ENCODE measurements around the gene CD7. TPM values are rescaled to one million over a fixed set of nuclear protein-coding genes. Genes with fewer than 3 reads are reported as not detected.

Gene CD7
- total RNA-seq, 4 donors from 2014 or later = 0.29 to 4.4 (median 1.6) TPM

DNA sequence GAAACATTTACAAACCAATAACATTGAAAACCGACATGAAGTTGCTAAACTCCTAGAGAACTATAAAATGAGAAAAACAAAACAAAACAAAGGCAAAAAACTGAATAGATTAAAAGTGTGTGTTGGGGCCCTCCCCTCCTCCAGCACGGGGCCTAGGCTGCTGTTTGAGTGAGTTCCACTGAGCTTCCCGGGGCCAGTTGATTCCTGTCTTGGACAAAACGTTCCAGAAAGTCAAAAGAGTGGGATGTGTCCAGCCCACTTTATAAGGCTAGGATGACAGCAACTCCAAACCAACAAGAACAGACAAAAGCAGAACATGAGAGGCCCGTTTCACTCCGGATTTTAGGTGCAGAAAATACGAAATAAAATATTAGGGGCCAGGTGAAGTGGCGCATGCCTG lies 32.3 kb downstream of the CD7 start:
- no peak for DNase-seq (ENCODE audit: low spot score in 2 of 2)
- peaks cover 26% of the 10 kb centered on the region for H3K4me1 ChIP-seq
- no peaks in the 10 kb centered on the region for H3K27me3 ChIP-seq
- H3K4me3 ChIP-seq = no peak overlapping the region
- no peak overlapping the region for H3K27ac ChIP-seq
- H3K36me3 ChIP-seq = no peaks in the 10 kb centered on the region
- WGBS = 50% methylated on average over 8 of the region's 8 CpGs
- no peak for TF ChIP-seq POLR2AphosphoS5 (IDR thresholded peaks at IDR 0.05)
- TF ChIP-seq POLR2A (IDR thresholded peaks at IDR 0.05) = no peak
- no peak for TF ChIP-seq EP300 (IDR thresholded peaks at IDR 0.05)
- TF ChIP-seq CTCF (IDR thresholded peaks at IDR 0.05) = no peak
- H3K9me3 ChIP-seq = no peaks in the 10 kb centered on the region

- Histone ChIP-seq H3K27me3 (no peaks in the 10 kb centered on the region), H3K36me3 (no peaks in the 10 kb centered on the region), H3K4me3 (no peak overlapping the region), H3K4me1 (peaks cover 26% of the 10 kb centered on the region), H3K27ac (no peak overlapping the region), H3K9me3 (no peaks in the 10 kb centered on the region)
- TF ChIP-seq POLR2AphosphoS5 (IDR thresholded peaks at IDR 0.05) = no peak
- no peak for TF ChIP-seq POLR2A (IDR thresholded peaks at IDR 0.05)
- no peak for TF ChIP-seq EP300 (IDR thresholded peaks at IDR 0.05)
- TF ChIP-seq CTCF (IDR thresholded peaks at IDR 0.05) = no peak
- no peak for DNase-seq (ENCODE audit: low spot score in 2 of 2)
- 27% methylated on average over 3 of the region's 13 CpGs for WGBS
Measured at GRCh38 chr17:82283208-82283749, 34.1 kb downstream of the CD7 start.

DNA sequence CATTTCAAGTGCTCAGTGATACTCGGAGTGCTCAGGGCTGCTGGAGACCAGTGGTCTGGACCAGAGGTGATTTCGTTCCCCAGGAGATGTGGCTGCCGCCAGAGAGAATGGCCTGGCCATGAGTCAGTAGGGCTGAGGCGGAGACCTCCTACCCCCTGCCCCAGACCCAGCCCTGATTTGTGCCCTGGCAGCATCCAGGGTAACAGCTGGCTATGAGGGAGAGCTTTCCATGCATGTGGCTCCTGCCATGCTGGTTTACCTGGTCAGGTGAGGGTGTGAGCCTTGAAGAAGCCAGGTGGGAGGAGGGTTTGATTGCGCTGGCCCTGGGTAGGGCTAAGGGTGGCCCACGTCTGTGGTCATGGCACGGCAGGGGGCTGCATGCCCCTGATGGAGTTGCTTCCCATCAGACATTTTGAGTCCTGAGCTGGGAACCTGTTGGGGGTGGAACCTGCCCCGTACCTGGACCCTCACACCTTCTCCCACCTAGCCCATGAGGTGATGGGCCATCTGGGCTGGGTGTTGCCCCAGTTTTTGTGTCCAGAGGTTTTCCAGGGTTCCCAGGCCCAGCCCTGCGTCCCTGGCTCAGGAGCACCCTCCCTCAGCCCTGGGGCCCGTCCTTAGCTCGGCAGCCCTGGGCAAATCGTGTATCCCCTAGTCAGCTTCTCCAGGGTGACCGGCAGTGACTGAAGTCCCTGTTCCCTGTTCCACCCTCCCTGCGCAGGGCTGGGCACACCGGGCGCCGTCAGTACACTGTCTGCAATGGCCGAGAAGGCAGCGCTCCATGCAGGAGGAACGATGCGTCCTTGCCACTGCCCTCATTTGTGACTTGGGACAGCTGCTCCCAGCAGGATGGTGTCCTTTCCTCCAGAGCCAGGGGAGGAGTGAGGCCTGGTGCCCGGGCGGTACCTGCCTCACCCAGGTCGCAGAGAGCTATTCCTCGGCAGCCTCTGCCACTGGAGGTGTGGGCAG lies 34.9 kb downstream of the CD7 start:
- Histone ChIP-seq H3K4me1 (peaks cover 23% of the 10 kb centered on the region), H3K27ac (peak overlapping the region; percentile 45), H3K27me3 (no peaks in the 10 kb centered on the region), H3K36me3 (no peaks in the 10 kb centered on the region), H3K4me3 (no peak overlapping the region), H3K9me3 (no peaks in the 10 kb centered on the region)
- 70% methylated on average over 5 of the region's 25 CpGs for WGBS
- DNase-seq (ENCODE audit: low spot score in 2 of 2) = no peak
- TF ChIP-seq POLR2A (IDR thresholded peaks at IDR 0.05) (no peak), POLR2AphosphoS5 (IDR thresholded peaks at IDR 0.05) (no peak), EP300 (IDR thresholded peaks at IDR 0.05) (no peak)

DNA sequence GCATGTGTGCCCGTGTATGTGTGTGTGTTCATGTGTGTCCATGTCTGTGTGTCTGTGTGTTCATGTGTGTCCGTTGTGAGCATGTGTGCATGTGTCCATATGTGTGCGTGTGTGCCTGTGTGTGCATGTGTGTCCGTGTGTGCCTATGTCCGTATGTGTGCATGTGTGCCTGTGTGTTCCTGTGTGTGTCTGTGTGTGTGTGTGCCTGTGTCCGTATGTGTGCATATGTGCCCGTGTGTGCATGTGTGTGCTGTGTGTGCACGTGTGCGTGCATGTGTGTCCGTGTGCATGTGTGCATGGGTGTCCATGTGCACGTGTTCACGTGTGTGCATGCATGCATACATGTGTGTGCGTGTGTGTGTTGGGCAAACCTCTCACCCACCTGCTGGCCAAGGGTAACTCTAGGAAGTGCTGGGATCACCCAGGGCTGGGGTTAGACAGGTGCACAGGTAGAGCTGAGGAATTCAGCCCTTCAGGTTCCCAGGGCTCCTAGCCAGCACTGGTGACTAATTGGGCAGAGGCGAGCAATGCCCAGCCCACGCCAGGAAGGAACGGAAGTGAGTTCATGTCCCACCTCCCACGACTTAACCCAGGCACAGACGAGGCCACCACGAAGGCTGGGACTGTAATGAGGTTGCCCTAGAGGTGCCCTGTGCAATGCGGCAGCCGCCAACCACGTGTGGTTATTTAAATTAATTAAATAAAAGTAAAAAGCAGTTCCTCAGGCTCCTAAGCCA lies 35.7 kb downstream of the CD7 start:
- Histone ChIP-seq H3K27ac (peak overlapping the region; percentile 45), H3K27me3 (no peaks in the 10 kb centered on the region), H3K9me3 (no peaks in the 10 kb centered on the region), H3K36me3 (no peaks in the 10 kb centered on the region), H3K4me3 (no peak overlapping the region), H3K4me1 (peaks cover 23% of the 10 kb centered on the region)
- TF ChIP-seq EP300 (IDR thresholded peaks at IDR 0.05) (no peak), CTCF (IDR thresholded peaks at IDR 0.05) (no peak), POLR2A (IDR thresholded peaks at IDR 0.05) (no peak), POLR2AphosphoS5 (IDR thresholded peaks at IDR 0.05) (no peak)
- no peak for DNase-seq (ENCODE audit: low spot score in 2 of 2)
- 64% methylated on average over 21 of the region's 22 CpGs for WGBS

- 74% methylated on average over 7 of the region's 7 CpGs for WGBS
- Histone ChIP-seq H3K36me3 (no peaks in the 10 kb centered on the region), H3K4me3 (no peak overlapping the region), H3K4me1 (peaks cover 23% of the 10 kb centered on the region), H3K27ac (no peak overlapping the region), H3K27me3 (no peaks in the 10 kb centered on the region), H3K9me3 (no peaks in the 10 kb centered on the region)
- DNase-seq (ENCODE audit: low spot score in 2 of 2) = no peak
- TF ChIP-seq POLR2A (IDR thresholded peaks at IDR 0.05) = no peak
- TF ChIP-seq POLR2AphosphoS5 (IDR thresholded peaks at IDR 0.05) = no peak
- no peak for TF ChIP-seq CTCF (IDR thresholded peaks at IDR 0.05)
- TF ChIP-seq EP300 (IDR thresholded peaks at IDR 0.05) = no peak
Measured at GRCh38 chr17:82281076-82281475, 36.3 kb downstream of the CD7 start.
